Measurements from ENCODE around the gene LHFPL3.

The LHFPL3 gene

DNA sequence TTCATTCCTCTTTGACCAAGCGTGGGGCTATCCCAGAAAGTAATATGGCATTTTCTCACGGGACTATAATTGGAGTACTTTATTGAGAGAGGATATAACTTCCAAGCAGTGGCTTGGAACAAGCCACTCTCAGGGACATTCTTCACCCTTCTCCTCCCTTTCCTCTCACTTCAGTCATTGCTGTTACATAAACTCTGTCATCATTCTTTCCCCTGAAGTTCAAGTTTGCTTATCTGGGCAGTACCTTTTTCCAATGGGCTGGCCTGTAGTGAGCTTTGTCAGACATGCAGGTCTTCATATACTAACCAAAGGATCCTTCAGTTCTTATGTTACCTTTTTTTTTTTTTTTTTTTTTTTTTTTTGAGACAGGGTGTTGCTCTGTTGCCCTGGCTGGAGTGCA is 626.9 kb downstream of the LHFPL3 start:
- no peak overlapping the region for H3K4me3 ChIP-seq (replicated peaks; ENCODE audit: insufficient read depth, low read length)

More for the DNA sequence above, 626.9 kb downstream of the LHFPL3 start:
- Histone ChIP-seq H3K27me3 (ENCODE audit: insufficient read depth, poor library complexity, severe bottlenecking) (no peaks in the 10 kb centered on the region), H3K27ac (replicated peaks) (no peak overlapping the region)
- no peak for DNase-seq (ENCODE audit: low read depth in 1 of 2, low spot score in 1 of 2)
- TF ChIP-seq GABPA (IDR thresholded peaks at IDR 0.05; ENCODE audit: low read depth) (no peak), POLR2AphosphoS5 (IDR thresholded peaks at IDR 0.05; ENCODE audit: low read depth) (no peak), CTCF (IDR thresholded peaks at IDR 0.05; ENCODE audit: insufficient read depth, low read length) (no peak), REST (IDR thresholded peaks at IDR 0.05; ENCODE audit: insufficient replicate concordance, low read depth) (no peak), SPI1 (IDR thresholded peaks at IDR 0.05; ENCODE audit: borderline replicate concordance, low read depth) (no peak)
